Measurements from ENCODE around the gene LGI1. TPM values are rescaled to one million over a fixed set of nuclear protein-coding genes. Genes with fewer than 3 reads are reported as not detected.
A peak's percentile ranks its signal among the peaks of the same experiment; 100 is the strongest.

LGI1 gene
- total RNA-seq, 2 donors from 2014 or later, result 4.7 TPM; not detected in 1

GRCh38 chr10:93754761-93755160 lies 3.0 kb upstream of the LGI1 start:
- H3K27ac ChIP-seq, result no peak overlapping the region
- ATAC-seq (ENCODE audit: insufficient number of reproducible peaks, low FRiP score, low read depth) (no peak), DNase-seq (ENCODE audit: low spot score) (no peak)
- peaks cover 0 to 30% of the 10 kb centered on the region in 2 donors for H3K4me1 ChIP-seq (ENCODE audit: control insufficient read depth in 1 of 2, low read depth in 2 of 2)
- no peaks in the 10 kb centered on the region for H3K27me3 ChIP-seq (replicated peaks; ENCODE audit: insufficient read depth)
- no peak overlapping the region for H3K4me3 ChIP-seq
- no peaks in the 10 kb centered on the region for H3K36me3 ChIP-seq
- no peak for TF ChIP-seq CTCF (IDR thresholded peaks at IDR 0.05)
- H3K9me3 ChIP-seq, result no peaks in the 10 kb centered on the region

GRCh38 chr10:93755443-93756116 lies 2.2 kb upstream of the LGI1 start:
- ATAC-seq (ENCODE audit: insufficient number of reproducible peaks, low FRiP score, low read depth) (no peak), DNase-seq (ENCODE audit: low spot score) (no peak)

GRCh38 chr10:93756118-93756517 lies 1.6 kb upstream of the LGI1 start:
- no peak for ATAC-seq (ENCODE audit: insufficient number of reproducible peaks, low FRiP score, low read depth)
- DNase-seq (ENCODE audit: low spot score), result no peak
- H3K27ac ChIP-seq, result no peak overlapping the region

More at GRCh38 chr10:93755443-93756116, 2.2 kb upstream of the LGI1 start:
- no peaks in the 10 kb centered on the region for H3K36me3 ChIP-seq
- TF ChIP-seq CTCF (IDR thresholded peaks at IDR 0.05), result no peak
- no peaks in the 10 kb centered on the region for H3K9me3 ChIP-seq
- no peak overlapping the region for H3K27ac ChIP-seq
- H3K4me3 ChIP-seq, result no peak overlapping the region
- peaks cover 0 to 38% of the 10 kb centered on the region in 2 donors for H3K4me1 ChIP-seq (ENCODE audit: control insufficient read depth in 1 of 2, low read depth in 2 of 2)
- H3K27me3 ChIP-seq (replicated peaks; ENCODE audit: insufficient read depth), result no peaks in the 10 kb centered on the region

GRCh38 chr10:93757136-93757535 lies 600 bp upstream of the LGI1 start:
- ATAC-seq (ENCODE audit: insufficient number of reproducible peaks, low FRiP score, low read depth) (no peak), DNase-seq (ENCODE audit: low spot score) (no peak)
- no peaks in the 10 kb centered on the region for H3K36me3 ChIP-seq
- H3K9me3 ChIP-seq, result no peaks in the 10 kb centered on the region
- no peaks in the 10 kb centered on the region for H3K27me3 ChIP-seq (replicated peaks; ENCODE audit: insufficient read depth)
- H3K4me1 ChIP-seq (ENCODE audit: control insufficient read depth in 1 of 2, low read depth in 2 of 2), result peaks cover 0 to 34% of the 10 kb centered on the region in 2 donors
- peak overlapping the region; percentile 69 for H3K4me3 ChIP-seq
- peak; percentile 24 for TF ChIP-seq CTCF (IDR thresholded peaks at IDR 0.05)
- H3K27ac ChIP-seq, result peak overlapping the region in 1 of 2 donors; percentile 51

More at GRCh38 chr10:93756118-93756517, 1.6 kb upstream of the LGI1 start:
- Histone ChIP-seq H3K4me3 (no peak overlapping the region), H3K27me3 (replicated peaks; ENCODE audit: insufficient read depth) (no peaks in the 10 kb centered on the region), H3K36me3 (no peaks in the 10 kb centered on the region), H3K9me3 (no peaks in the 10 kb centered on the region), H3K4me1 (ENCODE audit: control insufficient read depth in 1 of 2, low read depth in 2 of 2) (peaks cover 0 to 42% of the 10 kb centered on the region in 2 donors)
- no peak for TF ChIP-seq CTCF (IDR thresholded peaks at IDR 0.05)

GRCh38 chr10:93758508-93758885 lies 761 bp downstream of the LGI1 start:
- Histone ChIP-seq H3K9me3 (no peaks in the 10 kb centered on the region), H3K27ac (peak overlapping the region in 1 of 2 donors; percentile 55), H3K36me3 (no peaks in the 10 kb centered on the region), H3K27me3 (replicated peaks; ENCODE audit: insufficient read depth) (no peaks in the 10 kb centered on the region), H3K4me3 (peak overlapping the region; percentile 69), H3K4me1 (ENCODE audit: control insufficient read depth in 1 of 2, low read depth in 2 of 2) (peaks cover 0 to 32% of the 10 kb centered on the region in 2 donors)
- DNase-seq (ENCODE audit: low spot score) (no peak), ATAC-seq (ENCODE audit: insufficient number of reproducible peaks, low FRiP score, low read depth) (no peak)
- no peak for TF ChIP-seq CTCF (IDR thresholded peaks at IDR 0.05)

All from thoracic aorta (tissue), 2 donors.